ENCODE data around the gene HSF2. TPM values are rescaled to one million over a fixed set of nuclear protein-coding genes. Genes with fewer than 3 reads are reported as not detected.

The HSF2 gene
- total RNA-seq, 1 donor from 2014 or later, result 37.1 TPM

- Histone ChIP-seq H3K4me3 (ENCODE audit: low read length in 3 of 3) (no peak overlapping the region), H3K27ac (ENCODE audit: low read depth, low read length) (no peak overlapping the region), H3K4me1 (ENCODE audit: control insufficient read depth in 3 of 3, insufficient read depth in 3 of 3, low read length in 3 of 3) (peaks cover 0 to under 1% (median 0%) of the 10 kb centered on the region in 3 donors), H3K27me3 (ENCODE audit: control insufficient read depth in 3 of 3, insufficient read depth in 3 of 3, low read length in 3 of 3) (peaks cover 0 to under 1% (median 0%) of the 10 kb centered on the region in 3 donors), H3K36me3 (ENCODE audit: control insufficient read depth in 3 of 3, insufficient read depth in 3 of 3, low read length in 3 of 3) (no peaks in the 10 kb centered on the region), H3K9ac (ENCODE audit: low read depth in 1 of 3, low read length in 3 of 3) (no peak overlapping the region), H3K9me3 (ENCODE audit: control insufficient read depth in 3 of 3, low read length in 3 of 3) (no peaks in the 10 kb centered on the region)
Measured at GRCh38 chr6:122394016-122394415, 5.4 kb upstream of the HSF2 start.

- Histone ChIP-seq H3K9ac (ENCODE audit: low read depth in 1 of 3, low read length in 3 of 3) (peak overlapping the region in 2 of 3 donors; percentile 63 to 73), H3K4me1 (ENCODE audit: control insufficient read depth in 3 of 3, insufficient read depth in 3 of 3, low read length in 3 of 3) (peaks cover 8 to 24% (median 16%) of the 10 kb centered on the region in 3 donors), H3K27me3 (ENCODE audit: control insufficient read depth in 3 of 3, insufficient read depth in 3 of 3, low read length in 3 of 3) (no peaks in the 10 kb centered on the region), H3K4me3 (ENCODE audit: low read length in 3 of 3) (peak overlapping the region; percentile 61 to 77 (median 70)), H3K9me3 (ENCODE audit: control insufficient read depth in 3 of 3, low read length in 3 of 3) (no peaks in the 10 kb centered on the region), H3K36me3 (ENCODE audit: control insufficient read depth in 3 of 3, insufficient read depth in 3 of 3, low read length in 3 of 3) (no peaks in the 10 kb centered on the region), H3K27ac (ENCODE audit: low read depth, low read length) (peak overlapping the region; percentile 63)
Measured at GRCh38 chr6:122399055-122399347, 451 bp upstream of the HSF2 start.

- H3K4me1 ChIP-seq (ENCODE audit: control insufficient read depth in 3 of 3, insufficient read depth in 3 of 3, low read length in 3 of 3), result peaks cover 8 to 25% (median 17%) of the 10 kb centered on the region in 3 donors
- peak overlapping the region; percentile 95 to 97 (median 96) for H3K4me3 ChIP-seq (ENCODE audit: low read length in 3 of 3)
- no peaks in the 10 kb centered on the region for H3K9me3 ChIP-seq (ENCODE audit: control insufficient read depth in 3 of 3, low read length in 3 of 3)
- no peaks in the 10 kb centered on the region for H3K36me3 ChIP-seq (ENCODE audit: control insufficient read depth in 3 of 3, insufficient read depth in 3 of 3, low read length in 3 of 3)
- H3K9ac ChIP-seq (ENCODE audit: low read depth in 1 of 3, low read length in 3 of 3), result peak overlapping the region; percentile 92 to 98 (median 98)
- peak overlapping the region; percentile 93 for H3K27ac ChIP-seq (ENCODE audit: low read depth, low read length)
- no peaks in the 10 kb centered on the region for H3K27me3 ChIP-seq (ENCODE audit: control insufficient read depth in 3 of 3, insufficient read depth in 3 of 3, low read length in 3 of 3)
Measured at GRCh38 chr6:122400121-122400450, 634 bp downstream of the HSF2 start.

- no peaks in the 10 kb centered on the region for H3K27me3 ChIP-seq (ENCODE audit: control insufficient read depth in 3 of 3, insufficient read depth in 3 of 3, low read length in 3 of 3)
- peak overlapping the region; percentile 92 to 98 (median 98) for H3K9ac ChIP-seq (ENCODE audit: low read depth in 1 of 3, low read length in 3 of 3)
Measured at GRCh38 chr6:122400462-122401089, 1.1 kb downstream of the HSF2 start.

GRCh38 chr6:122401104-122401503 lies 1.7 kb downstream of the HSF2 start:
- peak overlapping the region; percentile 93 for H3K27ac ChIP-seq (ENCODE audit: low read depth, low read length)
- peaks cover 11 to 25% (median 17%) of the 10 kb centered on the region in 3 donors for H3K4me1 ChIP-seq (ENCODE audit: control insufficient read depth in 3 of 3, insufficient read depth in 3 of 3, low read length in 3 of 3)
- H3K36me3 ChIP-seq (ENCODE audit: control insufficient read depth in 3 of 3, insufficient read depth in 3 of 3, low read length in 3 of 3), result no peaks in the 10 kb centered on the region
- no peaks in the 10 kb centered on the region for H3K27me3 ChIP-seq (ENCODE audit: control insufficient read depth in 3 of 3, insufficient read depth in 3 of 3, low read length in 3 of 3)
- peak overlapping the region; percentile 95 to 97 (median 96) for H3K4me3 ChIP-seq (ENCODE audit: low read length in 3 of 3)
- peak overlapping the region; percentile 92 to 98 (median 98) for H3K9ac ChIP-seq (ENCODE audit: low read depth in 1 of 3, low read length in 3 of 3)
- no peaks in the 10 kb centered on the region for H3K9me3 ChIP-seq (ENCODE audit: control insufficient read depth in 3 of 3, low read length in 3 of 3)

More at GRCh38 chr6:122400462-122401089, 1.1 kb downstream of the HSF2 start:
- peaks cover 11 to 25% (median 17%) of the 10 kb centered on the region in 3 donors for H3K4me1 ChIP-seq (ENCODE audit: control insufficient read depth in 3 of 3, insufficient read depth in 3 of 3, low read length in 3 of 3)
- H3K4me3 ChIP-seq (ENCODE audit: low read length in 3 of 3), result peak overlapping the region; percentile 95 to 97 (median 96)
- H3K9me3 ChIP-seq (ENCODE audit: control insufficient read depth in 3 of 3, low read length in 3 of 3), result no peaks in the 10 kb centered on the region
- H3K36me3 ChIP-seq (ENCODE audit: control insufficient read depth in 3 of 3, insufficient read depth in 3 of 3, low read length in 3 of 3), result no peaks in the 10 kb centered on the region
- peak overlapping the region; percentile 93 for H3K27ac ChIP-seq (ENCODE audit: low read depth, low read length)

GRCh38 chr6:122404444-122404843 lies 5.0 kb downstream of the HSF2 start:
- Histone ChIP-seq H3K27ac (ENCODE audit: low read depth, low read length) (no peak overlapping the region), H3K4me3 (ENCODE audit: low read length in 3 of 3) (no peak overlapping the region), H3K9me3 (ENCODE audit: control insufficient read depth in 3 of 3, low read length in 3 of 3) (no peaks in the 10 kb centered on the region), H3K9ac (ENCODE audit: low read depth in 1 of 3, low read length in 3 of 3) (no peak overlapping the region), H3K27me3 (ENCODE audit: control insufficient read depth in 3 of 3, insufficient read depth in 3 of 3, low read length in 3 of 3) (no peaks in the 10 kb centered on the region), H3K36me3 (ENCODE audit: control insufficient read depth in 3 of 3, insufficient read depth in 3 of 3, low read length in 3 of 3) (no peaks in the 10 kb centered on the region), H3K4me1 (ENCODE audit: control insufficient read depth in 3 of 3, insufficient read depth in 3 of 3, low read length in 3 of 3) (peaks cover 13 to 25% (median 17%) of the 10 kb centered on the region in 3 donors)

GRCh38 chr6:122405417-122405816 lies 6.0 kb downstream of the HSF2 start:
- Histone ChIP-seq H3K4me3 (ENCODE audit: low read length in 3 of 3) (no peak overlapping the region), H3K36me3 (ENCODE audit: control insufficient read depth in 3 of 3, insufficient read depth in 3 of 3, low read length in 3 of 3) (no peaks in the 10 kb centered on the region), H3K9ac (ENCODE audit: low read depth in 1 of 3, low read length in 3 of 3) (no peak overlapping the region), H3K4me1 (ENCODE audit: control insufficient read depth in 3 of 3, insufficient read depth in 3 of 3, low read length in 3 of 3) (peaks cover 13 to 25% (median 17%) of the 10 kb centered on the region in 3 donors), H3K27me3 (ENCODE audit: control insufficient read depth in 3 of 3, insufficient read depth in 3 of 3, low read length in 3 of 3) (no peaks in the 10 kb centered on the region), H3K9me3 (ENCODE audit: control insufficient read depth in 3 of 3, low read length in 3 of 3) (no peaks in the 10 kb centered on the region), H3K27ac (ENCODE audit: low read depth, low read length) (no peak overlapping the region)

GRCh38 chr6:122406187-122406586 lies 6.7 kb downstream of the HSF2 start:
- Histone ChIP-seq H3K4me3 (ENCODE audit: low read length in 3 of 3) (no peak overlapping the region), H3K9ac (ENCODE audit: low read depth in 1 of 3, low read length in 3 of 3) (no peak overlapping the region), H3K9me3 (ENCODE audit: control insufficient read depth in 3 of 3, low read length in 3 of 3) (no peaks in the 10 kb centered on the region), H3K36me3 (ENCODE audit: control insufficient read depth in 3 of 3, insufficient read depth in 3 of 3, low read length in 3 of 3) (no peaks in the 10 kb centered on the region), H3K27me3 (ENCODE audit: control insufficient read depth in 3 of 3, insufficient read depth in 3 of 3, low read length in 3 of 3) (no peaks in the 10 kb centered on the region), H3K27ac (ENCODE audit: low read depth, low read length) (no peak overlapping the region), H3K4me1 (ENCODE audit: control insufficient read depth in 3 of 3, insufficient read depth in 3 of 3, low read length in 3 of 3) (peaks cover 13 to 21% (median 17%) of the 10 kb centered on the region in 3 donors)

- Histone ChIP-seq H3K9me3 (ENCODE audit: control insufficient read depth in 3 of 3, low read length in 3 of 3) (no peaks in the 10 kb centered on the region), H3K9ac (ENCODE audit: low read depth in 1 of 3, low read length in 3 of 3) (no peak overlapping the region), H3K27me3 (ENCODE audit: control insufficient read depth in 3 of 3, insufficient read depth in 3 of 3, low read length in 3 of 3) (no peaks in the 10 kb centered on the region), H3K4me3 (ENCODE audit: low read length in 3 of 3) (no peak overlapping the region), H3K27ac (ENCODE audit: low read depth, low read length) (peak overlapping the region; percentile 6), H3K4me1 (ENCODE audit: control insufficient read depth in 3 of 3, insufficient read depth in 3 of 3, low read length in 3 of 3) (peaks cover 6 to 12% (median 9%) of the 10 kb centered on the region in 3 donors), H3K36me3 (ENCODE audit: control insufficient read depth in 3 of 3, insufficient read depth in 3 of 3, low read length in 3 of 3) (peaks cover 0 to 5% (median 0%) of the 10 kb centered on the region in 3 donors)
Measured at GRCh38 chr6:122407712-122408111, 8.3 kb downstream of the HSF2 start.

GRCh38 chr6:122408240-122408639 lies 8.8 kb downstream of the HSF2 start:
- Histone ChIP-seq H3K27me3 (ENCODE audit: control insufficient read depth in 3 of 3, insufficient read depth in 3 of 3, low read length in 3 of 3) (no peaks in the 10 kb centered on the region), H3K27ac (ENCODE audit: low read depth, low read length) (peak overlapping the region; percentile 6), H3K4me3 (ENCODE audit: low read length in 3 of 3) (no peak overlapping the region), H3K9me3 (ENCODE audit: control insufficient read depth in 3 of 3, low read length in 3 of 3) (no peaks in the 10 kb centered on the region), H3K36me3 (ENCODE audit: control insufficient read depth in 3 of 3, insufficient read depth in 3 of 3, low read length in 3 of 3) (peaks cover 0 to 6% (median 0%) of the 10 kb centered on the region in 3 donors), H3K9ac (ENCODE audit: low read depth in 1 of 3, low read length in 3 of 3) (no peak overlapping the region), H3K4me1 (ENCODE audit: control insufficient read depth in 3 of 3, insufficient read depth in 3 of 3, low read length in 3 of 3) (peaks cover 6 to 11% (median 7%) of the 10 kb centered on the region in 3 donors)
